Kidney (tissue), 14 donors: ENCODE measurements around the gene IL1RAPL1. TPM values are rescaled to one million over a fixed set of nuclear protein-coding genes. Genes with fewer than 3 reads are reported as not detected.

Experiments used
- DNase-seq, 5 donors: peaks; one replicate each; pipeline ENCODE4 v3.0.0-alpha.2; 2013 to 2020
- FAIRE-seq: peaks from 2 replicates; lab custom pipeline; 2012; peaks lifted over from hg19 to GRCh38; lab: Jason Lieb, UNC
- H3K27ac ChIP-seq, 2 donors: one replicate each; pipeline ENCODE4 v1.7.0; 2013; ENCODE audit warnings: low read depth in 2 of 2, low read length in 2 of 2, inconsistent platforms in 1 of 2
- H3K27me3 ChIP-seq: one replicate; pipeline ENCODE4 v1.7.1; 2013; ENCODE audit warnings: low read length, inconsistent platforms; ENCODE audit not compliant: control insufficient read depth, insufficient read depth
- H3K36me3 ChIP-seq, 3 donors: one replicate each; pipeline versions ENCODE4 v1.7.0 to v1.7.1; 2013; ENCODE audit warnings: low read length in 3 of 3, control low read depth in 1 of 3, inconsistent platforms in 1 of 3; ENCODE audit not compliant: insufficient read depth in 3 of 3, control insufficient read depth in 2 of 3
- H3K4me1 ChIP-seq, 3 donors: one replicate each; pipeline versions ENCODE4 v1.7.0 to v1.7.1; 2013; ENCODE audit warnings: low read length in 3 of 3, inconsistent platforms in 1 of 3, low read depth in 1 of 3; ENCODE audit not compliant: control insufficient read depth in 2 of 3, insufficient read depth in 2 of 3
- H3K4me3 ChIP-seq, 3 donors: one replicate each; pipeline versions ENCODE4 v1.7.0 to v1.8.1; 2013; ENCODE audit warnings: low read length in 3 of 3, control low read depth in 1 of 3, inconsistent platforms in 1 of 3
- H3K9ac ChIP-seq, 3 donors: one replicate each; pipeline versions ENCODE4 v1.7.0 to v1.7.1; 2013; ENCODE audit warnings: low read length in 3 of 3, control low read depth in 1 of 3, inconsistent platforms in 1 of 3
- H3K9me3 ChIP-seq, 3 donors: one replicate each; pipeline versions ENCODE4 v1.7.0 to v1.7.1; 2013; ENCODE audit warnings: low read length in 3 of 3, control low read depth in 1 of 3, inconsistent platforms in 1 of 3; ENCODE audit not compliant: control insufficient read depth in 2 of 3, insufficient read depth in 1 of 3
- intact Hi-C: fragments of 100-400 bp; cut with DNase I; formaldehyde crosslinking; loops from one replicate; pipeline ENCODE4 v1.11.1; 2022
- polyA plus RNA-seq: library from polyadenylated mRNA; stranded (reverse); fragments of 350-450 nt; fragmentation: Illumina TruSeq; extraction: RNeasy Lipid Tissue Mini Kit (QIAGEN cat#74804); gene quantifications from one replicate; pipeline ENCODE4 v1.2.3, GENCODE V29; 2014; ENCODE audit warnings: low read depth, low replicate concordance; ENCODE audit not compliant: insufficient read depth
- total RNA-seq: library from RNA; stranded (reverse); fragmentation: NEBNext Ultra II Directional; extraction: Animal tissue kit (Norgen Biotek cat#: 25700); gene quantifications from one replicate; pipeline ENCODE4 v1.2.1, GENCODE V29; 2021
- TF ChIP-seq, protein P1 (sequence below): IDR thresholded peaks from 3 replicates; pipeline ENCODE4 v1.5.1; 2012; ENCODE audit warnings: mild to moderate bottlenecking, moderate library complexity, borderline replicate concordance; ENCODE audit not compliant: insufficient read depth; ENCODE audit errors: extremely low read depth
- donor health status: control.
- donor health status: control.
- donor health status: control.
- donor health status: control.
- donor health status: control.
- donor health status: DM: yes; HTN: yes; CAD: no.
- donor health status: Normal renal cell carcinoma (clear cell type).

Gene IL1RAPL1
- total and polyA plus RNA-seq, 2 donors from 2014 or later = 0.19 TPM; not detected in 1

DNA sequence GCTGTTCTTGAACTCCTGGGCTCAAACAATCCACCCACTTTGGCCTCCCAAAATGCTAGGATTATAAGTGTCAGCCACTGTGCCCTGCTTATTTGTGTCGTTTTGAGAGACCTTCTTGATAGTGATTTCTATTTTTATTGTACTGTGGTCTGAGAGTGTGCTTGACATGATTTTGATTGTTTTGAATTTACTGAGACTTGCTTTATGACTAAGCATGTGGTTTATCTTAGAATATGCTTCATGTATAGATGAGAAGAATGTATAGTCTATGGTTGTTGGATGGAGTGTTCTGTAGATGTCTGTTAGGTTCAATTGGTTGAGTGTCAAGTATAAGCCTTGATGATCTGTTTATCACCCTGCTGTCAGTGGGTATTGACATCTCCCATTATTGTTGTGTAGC is 789.3 kb downstream of the IL1RAPL1 start:
- no peak for FAIRE-seq

GRCh38 chrX:29382811-29383210 is 795.6 kb downstream of the IL1RAPL1 start:
- DNase-seq (no peak), FAIRE-seq (no peak)
- H3K27ac ChIP-seq = no peak overlapping the region
- no peaks in the 10 kb centered on the region for H3K36me3 ChIP-seq
- no peak overlapping the region for H3K9ac ChIP-seq
- H3K27me3 ChIP-seq = no peaks in the 10 kb centered on the region
- TF ChIP-seq, protein P1, sequence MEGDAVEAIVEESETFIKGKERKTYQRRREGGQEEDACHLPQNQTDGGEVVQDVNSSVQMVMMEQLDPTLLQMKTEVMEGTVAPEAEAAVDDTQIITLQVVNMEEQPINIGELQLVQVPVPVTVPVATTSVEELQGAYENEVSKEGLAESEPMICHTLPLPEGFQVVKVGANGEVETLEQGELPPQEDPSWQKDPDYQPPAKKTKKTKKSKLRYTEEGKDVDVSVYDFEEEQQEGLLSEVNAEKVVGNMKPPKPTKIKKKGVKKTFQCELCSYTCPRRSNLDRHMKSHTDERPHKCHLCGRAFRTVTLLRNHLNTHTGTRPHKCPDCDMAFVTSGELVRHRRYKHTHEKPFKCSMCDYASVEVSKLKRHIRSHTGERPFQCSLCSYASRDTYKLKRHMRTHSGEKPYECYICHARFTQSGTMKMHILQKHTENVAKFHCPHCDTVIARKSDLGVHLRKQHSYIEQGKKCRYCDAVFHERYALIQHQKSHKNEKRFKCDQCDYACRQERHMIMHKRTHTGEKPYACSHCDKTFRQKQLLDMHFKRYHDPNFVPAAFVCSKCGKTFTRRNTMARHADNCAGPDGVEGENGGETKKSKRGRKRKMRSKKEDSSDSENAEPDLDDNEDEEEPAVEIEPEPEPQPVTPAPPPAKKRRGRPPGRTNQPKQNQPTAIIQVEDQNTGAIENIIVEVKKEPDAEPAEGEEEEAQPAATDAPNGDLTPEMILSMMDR = no peak
- H3K4me3 ChIP-seq = no peak overlapping the region
- no peaks in the 10 kb centered on the region for H3K4me1 ChIP-seq
- H3K9me3 ChIP-seq = no peaks in the 10 kb centered on the region
- intact Hi-C loops = no loop called here

More for the DNA sequence above, 789.3 kb downstream of the IL1RAPL1 start:
- Histone ChIP-seq H3K9ac (no peak overlapping the region), H3K27me3 (no peaks in the 10 kb centered on the region), H3K36me3 (no peaks in the 10 kb centered on the region), H3K4me1 (no peaks in the 10 kb centered on the region), H3K9me3 (no peaks in the 10 kb centered on the region), H3K27ac (no peak overlapping the region), H3K4me3 (no peak overlapping the region)
- TF ChIP-seq, protein P1 = no peak
- no peak for DNase-seq
- intact Hi-C loops = no loop called here

DNA sequence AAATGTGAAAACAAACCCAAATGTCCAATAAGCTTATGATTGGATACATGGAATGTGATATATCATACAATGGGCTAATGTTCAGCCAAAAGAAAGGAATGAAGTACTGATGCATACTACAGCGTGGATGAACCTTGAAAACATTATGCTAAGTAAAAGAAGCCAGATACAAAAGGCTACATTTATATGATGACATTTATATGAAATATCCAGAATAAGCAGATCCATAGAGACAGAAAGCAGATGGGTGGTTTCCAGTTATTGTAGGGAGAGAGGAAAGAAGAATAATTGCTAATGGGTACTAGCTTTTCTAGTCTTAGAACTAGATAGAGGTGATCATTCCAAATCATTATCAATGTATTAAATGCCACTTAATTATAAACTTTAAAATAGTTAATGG is 801.3 kb downstream of the IL1RAPL1 start:
- no peak for FAIRE-seq

DNA sequence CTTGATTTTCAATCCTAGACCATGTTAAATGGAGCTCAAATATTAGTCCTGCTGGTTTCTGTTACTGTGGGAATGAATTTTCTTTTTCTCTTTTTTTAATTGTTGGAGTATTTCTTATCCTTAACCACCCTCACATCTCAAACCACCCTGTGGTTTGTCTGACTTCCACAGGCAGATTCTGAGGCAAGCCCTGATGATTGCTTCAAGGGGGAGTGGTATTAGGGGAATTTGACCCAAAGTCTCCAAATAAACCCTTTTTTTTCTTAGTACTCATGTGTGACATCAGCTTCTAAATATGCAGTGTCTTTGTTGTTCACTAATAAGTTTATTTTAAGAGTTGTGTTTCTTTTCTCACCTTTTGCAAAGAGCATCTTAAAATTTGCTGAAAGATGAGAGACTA is 810.3 kb downstream of the IL1RAPL1 start:
- FAIRE-seq (no peak), DNase-seq (no peak)
- TF ChIP-seq, protein P1 = no peak
- intact Hi-C loops = no loop called here
- Histone ChIP-seq H3K36me3 (no peaks in the 10 kb centered on the region), H3K27me3 (no peaks in the 10 kb centered on the region), H3K9me3 (no peaks in the 10 kb centered on the region), H3K4me3 (no peak overlapping the region), H3K9ac (no peak overlapping the region), H3K27ac (no peak overlapping the region), H3K4me1 (no peaks in the 10 kb centered on the region)

More for the DNA sequence above, 801.3 kb downstream of the IL1RAPL1 start:
- no peaks in the 10 kb centered on the region for H3K4me1 ChIP-seq
- no peak overlapping the region for H3K4me3 ChIP-seq
- no peak overlapping the region for H3K27ac ChIP-seq
- H3K27me3 ChIP-seq = no peaks in the 10 kb centered on the region
- DNase-seq = no peak
- no peak overlapping the region for H3K9ac ChIP-seq
- intact Hi-C loops = no loop called here
- no peaks in the 10 kb centered on the region for H3K36me3 ChIP-seq
- TF ChIP-seq, protein P1 = no peak
- no peaks in the 10 kb centered on the region for H3K9me3 ChIP-seq
